Naive B cell (primary cell): ENCODE results near the gene NTSR1. TPM values are rescaled to one million over a fixed set of nuclear protein-coding genes. Genes with fewer than 3 reads are reported as not detected.
A peak's percentile ranks its signal among the peaks of the same experiment; 100 is the strongest.

Source experiments
- ATAC-seq, 2 donors: fragments of 150-1000 bp; cut with Tn5 transposase; 2 replicates each; pipeline ENCODE4 v1.10.0; 2021; ENCODE audit warnings: low read depth in 2 of 2, mild to moderate bottlenecking in 2 of 2, moderate library complexity in 2 of 2
- DNase-seq: peaks from one replicate; pipeline ENCODE4 v3.0.0; 2022
- H3K27ac Mint-ChIP-seq, 6 donors: one replicate each; pipeline ENCODE4 v1.8.0; 2020 to 2022; ENCODE audit warnings: mild to moderate bottlenecking in 6 of 6, mixed read lengths in 6 of 6, moderate library complexity in 5 of 6, inconsistent platforms in 2 of 6
- H3K27me3 Mint-ChIP-seq, 3 donors: one replicate each; pipeline ENCODE4 v1.8.0; 2021 to 2022; ENCODE audit warnings: mixed read lengths in 3 of 3, mild to moderate bottlenecking in 1 of 3
- H3K36me3 Mint-ChIP-seq, 2 donors: one replicate each; pipeline ENCODE4 v1.8.0; 2020 to 2022; ENCODE audit warnings: mixed read lengths in 2 of 2, inconsistent platforms in 1 of 2, mild to moderate bottlenecking in 1 of 2
- H3K4me1 Mint-ChIP-seq, 3 donors: one replicate each; pipeline ENCODE4 v1.8.0; 2020 to 2022; ENCODE audit warnings: mixed read lengths in 3 of 3, inconsistent platforms in 1 of 3, mild to moderate bottlenecking in 1 of 3, moderate library complexity in 1 of 3
- H3K4me3 Mint-ChIP-seq, 8 donors: one replicate each; pipeline ENCODE4 v1.8.0; 2020 to 2022; ENCODE audit warnings: mild to moderate bottlenecking in 8 of 8, mixed read lengths in 8 of 8, moderate library complexity in 8 of 8, inconsistent platforms in 2 of 8
- H3K9me3 Mint-ChIP-seq, 7 donors: one replicate each; pipeline ENCODE4 v1.8.0; 2020 to 2022; ENCODE audit warnings: mixed read lengths in 7 of 7, mild to moderate bottlenecking in 5 of 7, inconsistent platforms in 2 of 7, moderate library complexity in 1 of 7
- polyA plus RNA-seq, 6 donors: library from polyadenylated mRNA; unstranded; fragments of 300-500 nt; fragmentation: Illumina TruSeq; gene quantifications; one replicate each; pipeline ENCODE4 v1.2.3, GENCODE V29; 2021; ENCODE audit warnings: low read depth in 6 of 6

The NTSR1 gene
- polyA plus RNA-seq, 6 donors from 2014 or later: not detected

- no peak overlapping the region for H3K4me3 Mint-ChIP-seq
- no peak for ATAC-seq
- no peak overlapping the region for H3K27ac Mint-ChIP-seq
- H3K9me3 Mint-ChIP-seq: peaks cover 0 to 1% (median 0%) of the 10 kb centered on the region in 7 donors
- peaks cover 10 to 40% (median 29%) of the 10 kb centered on the region in 3 donors for H3K27me3 Mint-ChIP-seq
- DNase-seq: no peak
- H3K4me1 Mint-ChIP-seq: peaks cover 2 to 21% (median 4%) of the 10 kb centered on the region in 3 donors
- no peaks in the 10 kb centered on the region for H3K36me3 Mint-ChIP-seq
Observed at GRCh38 chr20:62730481-62730880, 21.8 kb downstream of the NTSR1 start.

GRCh38 chr20:62732031-62732760, 23.6 kb downstream of the NTSR1 start:
- H3K4me3 Mint-ChIP-seq: no peak overlapping the region
- H3K4me1 Mint-ChIP-seq: peaks cover 2 to 21% (median 4%) of the 10 kb centered on the region in 3 donors
- no peak overlapping the region for H3K27ac Mint-ChIP-seq

GRCh38 chr20:62732842-62733525, 24.3 kb downstream of the NTSR1 start:
- H3K4me3 Mint-ChIP-seq: no peak overlapping the region
- ATAC-seq: no peak

More at GRCh38 chr20:62732031-62732760, 23.6 kb downstream of the NTSR1 start:
- peaks cover 6 to 26% (median 17%) of the 10 kb centered on the region in 3 donors for H3K27me3 Mint-ChIP-seq
- H3K9me3 Mint-ChIP-seq: peaks cover 0 to 1% (median 0%) of the 10 kb centered on the region in 7 donors
- DNase-seq (no peak), ATAC-seq (no peak)
- H3K36me3 Mint-ChIP-seq: no peaks in the 10 kb centered on the region

GRCh38 chr20:62733526-62733842, 24.8 kb downstream of the NTSR1 start:
- Mint-ChIP-seq H3K4me3 (no peak overlapping the region), H3K4me1 (peaks cover 0 to 15% (median under 1%) of the 10 kb centered on the region in 3 donors), H3K36me3 (no peaks in the 10 kb centered on the region), H3K27me3 (peaks cover 6 to 16% (median 13%) of the 10 kb centered on the region in 3 donors), H3K9me3 (no peaks in the 10 kb centered on the region), H3K27ac (no peak overlapping the region)
- DNase-seq (no peak), ATAC-seq (no peak)

More at GRCh38 chr20:62732842-62733525, 24.3 kb downstream of the NTSR1 start:
- peaks cover 2 to 20% (median 4%) of the 10 kb centered on the region in 3 donors for H3K4me1 Mint-ChIP-seq
- peaks cover 0 to 1% (median 0%) of the 10 kb centered on the region in 7 donors for H3K9me3 Mint-ChIP-seq
- no peaks in the 10 kb centered on the region for H3K36me3 Mint-ChIP-seq
- no peak overlapping the region for H3K27ac Mint-ChIP-seq
- H3K27me3 Mint-ChIP-seq: peaks cover 6 to 21% (median 17%) of the 10 kb centered on the region in 3 donors
- no peak for DNase-seq

- no peak for ATAC-seq
- Mint-ChIP-seq H3K27ac (no peak overlapping the region), H3K27me3 (peaks cover 6 to 16% (median 12%) of the 10 kb centered on the region in 3 donors), H3K9me3 (no peaks in the 10 kb centered on the region), H3K4me3 (no peak overlapping the region), H3K36me3 (no peaks in the 10 kb centered on the region), H3K4me1 (peaks cover 0 to 13% (median 0%) of the 10 kb centered on the region in 3 donors)
- DNase-seq: no peak
Observed at GRCh38 chr20:62733891-62734290, 25.3 kb downstream of the NTSR1 start.

- Mint-ChIP-seq H3K4me1 (peaks cover 0 to 10% (median 0%) of the 10 kb centered on the region in 3 donors), H3K27ac (no peak overlapping the region), H3K4me3 (no peak overlapping the region), H3K27me3 (peaks cover 6 to 16% (median 12%) of the 10 kb centered on the region in 3 donors), H3K36me3 (no peaks in the 10 kb centered on the region), H3K9me3 (no peaks in the 10 kb centered on the region)
- DNase-seq (no peak), ATAC-seq (no peak)
Observed at GRCh38 chr20:62734326-62734725, 25.7 kb downstream of the NTSR1 start.

GRCh38 chr20:62734881-62735280, 26.2 kb downstream of the NTSR1 start:
- ATAC-seq (no peak), DNase-seq (no peak)
- peaks cover 4 to 16% (median 12%) of the 10 kb centered on the region in 3 donors for H3K27me3 Mint-ChIP-seq
- H3K27ac Mint-ChIP-seq: no peak overlapping the region
- peaks cover under 1 to 15% (median 5%) of the 10 kb centered on the region in 3 donors for H3K4me1 Mint-ChIP-seq
- H3K36me3 Mint-ChIP-seq: no peaks in the 10 kb centered on the region
- no peaks in the 10 kb centered on the region for H3K9me3 Mint-ChIP-seq
- H3K4me3 Mint-ChIP-seq: no peak overlapping the region

- Mint-ChIP-seq H3K36me3 (no peaks in the 10 kb centered on the region), H3K9me3 (no peaks in the 10 kb centered on the region), H3K27ac (no peak overlapping the region), H3K27me3 (peaks cover 0 to 16% (median 12%) of the 10 kb centered on the region in 3 donors), H3K4me3 (no peak overlapping the region), H3K4me1 (peaks cover 6 to 20% (median 10%) of the 10 kb centered on the region in 3 donors)
- no peak for DNase-seq
- ATAC-seq: no peak
Observed at GRCh38 chr20:62735331-62735821, 26.7 kb downstream of the NTSR1 start.

- peaks cover 0 to 16% (median 12%) of the 10 kb centered on the region in 3 donors for H3K27me3 Mint-ChIP-seq
- no peaks in the 10 kb centered on the region for H3K36me3 Mint-ChIP-seq
- ATAC-seq: no peak
Observed at GRCh38 chr20:62736026-62736406, 27.4 kb downstream of the NTSR1 start.

GRCh38 chr20:62736407-62737071, 27.9 kb downstream of the NTSR1 start:
- H3K4me3 Mint-ChIP-seq: no peak overlapping the region
- H3K4me1 Mint-ChIP-seq: peaks cover 7 to 22% (median 10%) of the 10 kb centered on the region in 3 donors
- H3K9me3 Mint-ChIP-seq: no peaks in the 10 kb centered on the region
- no peaks in the 10 kb centered on the region for H3K36me3 Mint-ChIP-seq
- H3K27ac Mint-ChIP-seq: peak overlapping the region in 1 of 6 donors; percentile 73
- no peak for ATAC-seq
- DNase-seq: no peak
- H3K27me3 Mint-ChIP-seq: peaks cover 0 to 16% (median 12%) of the 10 kb centered on the region in 3 donors

More at GRCh38 chr20:62736026-62736406, 27.4 kb downstream of the NTSR1 start:
- Mint-ChIP-seq H3K4me1 (peaks cover 7 to 22% (median 10%) of the 10 kb centered on the region in 3 donors), H3K27ac (no peak overlapping the region), H3K9me3 (no peaks in the 10 kb centered on the region), H3K4me3 (no peak overlapping the region)
- DNase-seq: no peak

GRCh38 chr20:62737271-62737811, 28.7 kb downstream of the NTSR1 start:
- Mint-ChIP-seq H3K36me3 (no peaks in the 10 kb centered on the region), H3K27ac (no peak overlapping the region), H3K9me3 (no peaks in the 10 kb centered on the region), H3K27me3 (peaks cover 0 to 15% (median 12%) of the 10 kb centered on the region in 3 donors), H3K4me3 (no peak overlapping the region), H3K4me1 (peaks cover 7 to 22% (median 13%) of the 10 kb centered on the region in 3 donors)
- ATAC-seq (no peak), DNase-seq (no peak)

GRCh38 chr20:62738025-62738881, 29.6 kb downstream of the NTSR1 start:
- no peak overlapping the region for H3K4me3 Mint-ChIP-seq
- no peaks in the 10 kb centered on the region for H3K36me3 Mint-ChIP-seq
- ATAC-seq (no peak), DNase-seq (no peak)
- no peaks in the 10 kb centered on the region for H3K9me3 Mint-ChIP-seq
- peaks cover 7 to 22% (median 13%) of the 10 kb centered on the region in 3 donors for H3K4me1 Mint-ChIP-seq
- no peak overlapping the region for H3K27ac Mint-ChIP-seq
- H3K27me3 Mint-ChIP-seq: peaks cover 0 to 7% (median 6%) of the 10 kb centered on the region in 3 donors
